GM19239 (cell line): ENCODE measurements around the gene RNF5.
"Not testable (repeated sequence)": the region's sequence is repeated elsewhere in the genome, so short reads cannot be mapped to it uniquely, and the experiment has no call there.

ENCODE experiments used
- DNase-seq: peaks from one replicate; pipeline ENCODE4 v3.0.0; 2011; ENCODE audit warnings: low spot score; ENCODE audit not compliant: insufficient read length
- FAIRE-seq: peaks from 2 replicates; lab custom pipeline; 2011; peaks lifted over from hg19 to GRCh38; lab: Jason Lieb, UNC

RNF5 gene

DNA sequence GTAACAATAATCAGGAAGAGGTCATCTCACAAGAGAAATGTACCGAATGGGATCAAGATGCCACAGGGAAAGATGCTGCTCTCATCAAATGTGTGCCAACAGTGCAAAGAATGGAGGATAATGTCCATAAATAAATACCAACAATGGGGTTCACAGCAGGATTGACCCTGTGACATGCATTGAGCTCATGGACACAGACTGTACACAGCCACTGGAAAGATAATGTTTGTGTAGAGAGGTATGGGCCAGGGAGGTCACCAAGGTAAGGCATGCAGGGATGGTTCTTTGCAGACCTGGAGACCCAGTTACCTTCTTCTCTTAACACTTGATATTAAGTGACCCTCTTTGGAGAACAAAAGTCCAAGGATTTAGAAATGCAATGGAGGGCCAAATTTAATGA, 3.8 kb upstream of the RNF5 start:
- DNase-seq (no peak), FAIRE-seq (no peak)

DNA sequence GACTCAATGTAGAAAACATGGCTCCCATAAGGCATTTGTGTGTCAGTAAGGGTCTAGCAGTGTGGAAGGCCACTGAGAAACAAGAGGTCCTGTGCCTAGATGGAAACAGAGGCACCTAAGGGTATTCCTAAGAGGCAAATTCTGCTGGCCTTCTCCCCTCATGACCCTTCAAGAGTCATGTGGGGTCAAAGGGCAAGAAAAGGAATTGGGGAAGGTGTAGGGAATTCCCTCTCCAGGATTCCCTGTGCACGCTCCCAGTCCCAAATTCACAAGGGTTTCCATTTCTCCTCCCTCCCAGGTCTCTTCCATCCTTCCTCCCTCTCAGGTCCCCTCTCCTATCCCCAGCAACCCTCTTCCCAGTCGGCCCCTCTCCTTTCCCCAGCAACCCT, 2.9 kb upstream of the RNF5 start:
- FAIRE-seq (no peak), DNase-seq (no peak)

DNA sequence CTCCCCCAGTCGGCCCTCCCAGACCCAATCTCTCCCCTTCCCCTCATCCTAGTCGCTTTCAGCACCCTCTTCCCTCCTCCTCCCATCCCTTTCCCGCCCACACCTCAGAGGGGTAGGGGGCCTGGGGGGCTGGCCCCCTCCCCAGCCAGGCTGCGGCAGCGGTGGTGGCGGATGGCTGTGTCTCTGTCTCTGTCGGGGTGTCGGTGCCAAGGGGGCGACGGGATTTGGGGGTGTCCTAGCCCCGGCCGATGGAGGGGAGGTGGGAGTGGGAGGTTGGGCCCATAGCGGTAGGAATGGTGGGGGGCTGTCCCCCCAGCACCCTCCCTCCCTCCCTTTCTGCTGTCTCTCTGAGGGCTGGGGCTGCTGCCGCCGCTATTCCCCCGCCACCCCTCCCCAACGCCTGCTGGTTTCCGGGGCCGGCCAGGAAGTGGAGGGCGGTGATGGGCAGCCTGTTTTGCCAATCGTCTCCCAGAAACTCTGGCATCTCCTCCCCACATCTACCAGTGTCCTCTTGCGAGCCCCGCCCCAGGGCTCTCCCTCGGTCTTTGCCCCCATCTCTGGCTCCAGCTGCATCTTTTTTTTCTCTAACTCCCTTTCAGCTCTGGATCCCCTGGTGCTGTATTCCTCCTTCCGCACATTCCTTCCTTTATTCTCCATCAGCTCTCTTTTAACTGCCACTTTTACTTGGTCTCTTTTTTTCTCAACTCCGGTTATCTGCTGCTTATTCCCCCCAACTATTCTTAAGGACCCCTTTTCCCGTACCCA, 2.3 kb upstream of the RNF5 start, which contains the start of gene AGPAT1:
TSS of gene AGPAT1 (minus strand) at position 374 of the 765 bp plus-strand sequence. CDS start 4,588 bp downstream, outside the sequence.
- DNase-seq (peak; percentile 97), FAIRE-seq (peak; percentile 84)

DNA sequence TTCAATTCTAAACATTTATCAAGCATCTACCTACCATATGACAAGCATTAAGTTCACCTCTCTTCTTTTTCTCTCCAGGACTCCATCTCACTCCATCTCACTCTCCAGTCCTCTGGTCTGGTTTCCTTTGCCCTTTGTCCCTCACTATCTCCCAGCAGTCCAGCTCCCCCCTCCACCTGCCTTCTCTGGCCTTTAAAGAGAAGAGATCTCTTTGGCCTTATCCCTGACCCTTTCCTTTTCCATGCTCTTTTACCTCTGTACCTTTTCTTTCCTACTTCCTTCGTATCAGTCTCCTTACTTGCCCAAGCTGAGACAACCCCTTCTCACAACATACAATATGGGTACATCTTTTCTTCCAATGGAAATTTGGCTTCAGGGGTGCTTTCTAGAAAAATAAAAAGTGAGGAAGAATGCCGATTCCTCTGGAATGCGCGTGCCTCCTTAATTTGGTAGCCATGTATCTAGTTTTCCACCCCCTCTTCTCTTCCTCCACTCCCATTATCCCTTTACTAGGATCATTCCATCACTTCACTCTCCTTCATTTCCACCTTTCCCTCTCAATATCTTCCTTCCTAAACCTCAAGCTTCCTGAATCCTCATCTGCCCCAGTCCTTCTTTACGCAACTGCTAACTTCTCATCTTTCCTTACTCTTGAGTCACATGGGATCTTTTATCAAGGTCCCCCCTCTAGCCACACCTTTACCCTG, 1.6 kb upstream of the RNF5 start:
- no peak for FAIRE-seq
- DNase-seq: no peak

DNA sequence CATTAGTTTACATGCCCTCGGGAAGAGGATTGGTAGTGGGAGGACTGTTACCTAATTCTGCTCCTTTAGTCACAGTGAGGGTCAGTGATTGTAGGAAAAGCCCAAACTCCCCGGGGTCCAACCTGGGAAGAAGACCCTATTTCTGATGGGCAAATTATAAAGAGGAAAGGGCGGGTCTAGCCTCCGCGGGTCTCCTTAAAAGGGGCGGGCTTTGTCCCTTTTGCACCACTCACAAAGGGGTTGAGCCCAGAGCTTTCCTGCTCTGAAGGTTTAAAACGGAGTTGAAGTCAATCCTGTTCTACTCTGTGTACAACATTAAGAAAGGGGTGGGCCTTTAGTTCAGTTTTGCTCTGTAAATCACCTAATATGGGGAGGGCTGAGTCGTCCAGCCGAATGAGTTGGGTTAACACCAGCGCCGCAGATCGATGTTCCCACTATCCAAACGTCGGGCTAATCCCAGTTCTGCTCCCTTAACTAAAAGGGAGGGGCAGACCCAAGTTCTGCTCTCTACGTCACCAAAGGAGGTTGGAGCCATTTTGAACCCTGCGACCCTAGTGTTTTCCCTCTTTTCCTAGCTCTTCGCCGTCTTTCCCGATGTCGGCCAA, 920 bp upstream of the RNF5 start:
- FAIRE-seq (peak; percentile 21), DNase-seq (no peak)

DNA sequence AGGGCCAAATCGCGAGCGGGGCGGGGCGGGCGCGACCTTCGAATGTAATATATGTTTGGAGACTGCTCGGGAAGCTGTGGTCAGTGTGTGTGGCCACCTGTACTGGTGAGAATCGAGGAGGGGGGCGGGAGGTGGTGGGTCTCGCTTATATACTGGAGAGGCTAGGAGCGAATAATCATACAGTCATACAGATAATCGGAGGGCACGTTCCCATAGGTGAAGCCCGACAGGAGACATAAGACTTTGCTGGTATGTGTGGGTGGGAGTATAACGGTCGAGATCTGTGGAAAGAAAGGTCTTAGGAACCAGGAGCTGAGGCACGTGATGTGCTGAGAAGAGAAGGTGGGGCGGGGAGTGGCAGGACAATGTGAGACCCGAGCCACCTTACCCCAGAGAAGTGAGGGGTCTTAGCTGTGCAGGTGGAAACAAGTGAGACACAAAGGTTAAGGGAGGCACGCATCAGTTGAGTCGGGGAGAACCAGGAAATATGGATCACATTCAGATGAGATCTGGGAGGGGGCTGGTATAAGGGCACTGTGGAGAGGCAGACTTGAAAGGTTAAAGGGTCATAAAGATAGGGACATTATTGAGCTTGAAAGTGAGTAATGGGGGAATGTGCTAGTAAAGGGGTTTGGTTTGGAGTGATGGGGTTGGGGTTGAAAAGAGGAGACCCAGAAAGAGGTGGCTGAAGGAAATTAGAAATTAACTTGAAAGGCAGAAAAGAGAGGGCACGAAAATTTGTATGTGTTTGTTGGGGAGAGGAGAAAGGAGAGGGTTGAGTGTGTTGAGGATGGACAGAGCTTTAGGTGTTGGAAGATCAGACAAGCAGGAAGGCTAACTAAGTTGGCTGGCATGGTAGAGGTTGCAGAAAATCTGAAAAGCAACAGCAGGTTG, 589 bp downstream of the RNF5 start:
- FAIRE-seq (peak; percentile 11), DNase-seq (no peak)

DNA sequence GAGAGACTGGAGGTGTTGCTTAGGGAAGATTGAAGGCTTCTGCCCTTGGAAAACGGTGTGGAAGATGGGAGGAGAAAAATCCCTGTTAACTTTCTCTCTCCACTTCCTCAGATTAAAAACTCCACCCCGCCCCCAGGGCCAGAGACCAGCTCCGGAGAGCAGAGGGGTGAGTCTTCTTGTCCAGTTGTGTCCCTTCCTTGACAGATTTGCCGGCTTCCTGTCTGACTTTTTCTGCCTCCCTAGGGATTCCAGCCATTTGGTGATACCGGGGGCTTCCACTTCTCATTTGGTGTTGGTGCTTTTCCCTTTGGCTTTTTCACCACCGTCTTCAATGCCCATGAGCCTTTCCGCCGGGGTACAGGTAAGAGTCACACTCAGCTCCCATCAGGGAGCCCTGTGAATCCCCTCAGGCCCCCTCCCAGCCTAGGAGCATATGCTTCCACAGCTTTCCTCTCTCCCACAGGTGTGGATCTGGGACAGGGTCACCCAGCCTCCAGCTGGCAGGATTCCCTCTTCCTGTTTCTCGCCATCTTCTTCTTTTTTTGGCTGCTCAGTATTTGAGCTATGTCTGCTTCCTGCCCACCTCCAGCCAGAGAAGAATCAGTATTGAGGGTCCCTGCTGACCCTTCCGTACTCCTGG, 1.7 kb downstream of the RNF5 start:
- FAIRE-seq (no peak), DNase-seq (no peak)

DNA sequence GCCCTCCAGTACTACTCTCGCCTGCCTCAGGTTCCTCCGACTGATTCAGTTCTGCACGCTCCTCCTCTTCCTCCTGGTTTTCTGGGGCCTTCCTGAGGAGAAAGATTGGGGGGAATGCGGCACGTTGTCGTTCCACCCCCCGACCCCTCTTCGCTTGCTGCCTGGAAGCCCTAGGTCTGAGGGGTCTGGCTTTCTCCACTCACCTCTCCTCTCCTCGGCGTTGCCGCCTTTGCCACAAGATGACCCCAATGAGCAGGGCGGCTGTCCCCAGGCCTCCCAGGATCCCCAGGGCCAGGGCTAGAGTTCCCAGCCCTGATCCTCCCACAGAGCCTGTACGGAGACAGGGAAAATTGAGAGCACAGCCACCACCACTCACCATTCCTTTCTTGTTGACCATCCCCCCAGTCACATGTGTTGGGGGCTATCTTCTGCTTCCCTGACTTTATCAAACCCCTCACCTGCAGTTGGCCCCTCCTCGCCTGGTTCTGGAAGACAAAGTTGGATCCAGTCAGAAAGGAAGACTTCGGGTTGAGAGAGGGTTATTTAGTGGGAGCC, 3.0 kb downstream of the RNF5 start:
- no peak for FAIRE-seq
- no peak for DNase-seq

DNA sequence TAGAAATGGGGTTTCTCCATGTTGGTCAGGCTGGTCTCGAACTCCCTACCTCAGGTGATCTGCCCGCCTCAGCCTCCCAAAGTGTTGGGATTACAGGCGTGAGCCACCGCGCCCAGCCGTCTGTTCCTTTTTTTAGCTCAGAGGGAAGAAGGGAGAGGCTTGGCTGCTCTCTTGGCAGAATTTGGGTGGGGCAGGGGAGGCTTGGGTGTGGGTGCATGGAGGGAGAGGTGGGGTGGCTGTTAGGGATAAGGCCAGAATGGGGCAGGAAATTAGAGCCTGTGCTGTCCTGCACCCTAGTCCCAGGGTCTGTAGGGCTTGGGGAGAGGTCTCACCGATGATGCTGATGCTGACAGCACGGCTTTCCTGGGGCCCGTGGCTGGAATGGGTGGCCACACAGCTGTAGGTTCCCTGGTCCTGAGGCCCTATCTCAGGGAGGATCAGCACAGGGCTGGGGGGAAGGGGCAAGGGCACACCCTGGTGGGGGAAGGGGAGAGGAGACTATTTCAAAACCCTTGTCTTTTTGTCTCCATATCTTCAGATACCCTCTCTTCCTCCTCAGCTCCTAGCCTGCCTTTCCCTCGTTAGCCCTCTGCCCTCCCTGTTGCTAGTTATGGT, 3.8 kb downstream of the RNF5 start:
- DNase-seq (no peak), FAIRE-seq (no peak)

DNA sequence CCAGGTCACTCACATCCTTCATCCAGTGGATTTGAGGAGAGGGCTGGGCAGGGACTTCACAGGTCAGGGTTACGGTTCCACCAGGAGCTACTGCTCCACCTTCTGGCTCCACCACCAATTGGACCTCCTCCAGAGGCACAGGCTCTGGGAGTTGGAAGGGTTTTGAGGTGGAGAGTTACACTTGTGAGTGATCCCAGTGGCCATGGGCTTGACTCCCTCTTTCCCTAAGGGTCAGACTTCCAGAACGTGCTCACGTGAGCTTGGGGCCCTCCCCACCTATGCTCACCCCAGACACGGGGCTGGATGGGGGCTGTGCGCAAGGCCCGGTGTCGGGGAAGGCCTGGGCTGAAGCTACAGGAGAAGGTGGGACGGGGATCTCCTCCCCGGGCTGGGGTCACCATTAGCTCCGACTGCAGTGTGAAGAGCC, 4.4 kb downstream of the RNF5 start:
- FAIRE-seq (no peak), DNase-seq (no peak)

DNA sequence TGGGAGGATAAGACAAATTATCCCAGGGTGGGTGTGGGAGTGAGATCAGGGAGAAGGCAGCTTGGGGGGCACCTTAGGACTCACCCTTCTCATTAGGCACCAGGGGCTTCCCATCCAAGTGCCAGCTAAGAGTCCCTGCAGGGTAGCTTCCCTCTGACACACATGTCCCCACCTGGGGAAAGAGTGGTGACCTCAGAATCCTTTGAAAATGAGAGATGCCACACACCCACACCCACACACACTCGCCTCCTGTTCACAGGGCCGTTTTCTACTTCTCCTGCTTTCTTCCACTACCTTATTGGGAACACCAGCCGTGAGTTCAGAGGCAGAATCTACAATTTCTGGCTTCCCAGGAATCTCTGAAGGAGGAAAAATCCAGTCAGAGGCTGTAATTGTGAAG, 4.8 kb downstream of the RNF5 start:
- FAIRE-seq (no peak), DNase-seq (no peak)

DNA sequence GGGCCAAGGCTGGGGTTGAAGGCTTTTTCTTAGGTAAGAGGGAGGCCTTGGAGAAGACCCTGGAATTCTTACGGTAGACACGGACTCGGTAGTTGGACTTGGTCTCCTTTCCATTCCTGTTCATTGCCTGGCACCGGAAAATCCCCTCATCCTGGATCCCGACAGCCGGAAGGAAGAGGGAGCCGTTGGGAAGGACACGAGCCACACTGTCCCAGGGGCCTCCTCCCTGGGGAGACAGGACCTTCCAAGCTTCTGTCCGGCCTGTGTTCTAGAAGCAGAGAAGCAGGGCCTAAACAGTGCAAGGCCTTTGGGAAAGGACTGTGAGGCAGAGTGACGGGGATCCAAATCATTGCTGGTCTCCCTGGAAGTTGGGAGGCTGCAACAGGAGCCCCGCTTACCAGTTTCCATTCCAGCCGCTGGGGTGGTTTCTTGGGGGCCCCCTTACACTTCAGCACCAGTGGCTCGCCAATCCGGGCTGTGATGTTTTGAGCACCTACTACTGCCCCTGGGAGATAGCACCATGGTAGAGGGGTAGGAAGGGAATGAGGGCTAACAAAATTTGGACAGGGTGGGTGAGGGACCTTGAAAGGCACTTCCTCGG, 5.4 kb downstream of the RNF5 start:
- FAIRE-seq (no peak), DNase-seq (no peak)

DNA sequence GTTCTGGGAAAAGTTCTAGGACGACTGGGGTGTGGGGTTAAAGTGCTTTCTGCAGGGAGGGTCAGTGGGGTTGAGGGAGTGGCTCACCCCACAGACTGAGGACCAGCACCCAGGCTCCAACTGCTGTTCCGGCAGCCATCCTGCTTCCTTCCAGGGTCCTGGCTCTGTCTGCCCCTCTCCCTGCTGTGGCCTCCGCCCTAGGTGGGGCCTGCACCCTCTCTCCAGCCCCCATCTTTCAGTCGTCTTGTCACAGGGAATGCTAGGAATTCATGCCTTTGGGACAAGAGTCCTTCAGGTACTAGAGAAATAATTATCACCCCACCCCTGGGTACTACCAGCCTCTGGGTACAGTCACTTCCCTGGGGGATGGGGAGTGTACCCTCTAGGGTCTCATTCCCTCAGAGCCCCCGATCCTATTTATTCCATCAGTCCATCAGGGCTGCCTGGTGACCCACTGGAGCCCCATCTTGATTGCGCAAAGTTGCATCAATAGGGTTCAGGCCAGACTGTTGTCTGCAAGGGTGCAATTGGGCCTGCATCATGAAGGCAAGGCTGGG, 6.0 kb downstream of the RNF5 start, which contains the start of gene AGER:
TSS of gene AGER (minus strand) at position 170 of the 557 bp plus-strand sequence. CDS start at position 139, 31 bp downstream.
- no peak for DNase-seq
- FAIRE-seq: no peak

DNA sequence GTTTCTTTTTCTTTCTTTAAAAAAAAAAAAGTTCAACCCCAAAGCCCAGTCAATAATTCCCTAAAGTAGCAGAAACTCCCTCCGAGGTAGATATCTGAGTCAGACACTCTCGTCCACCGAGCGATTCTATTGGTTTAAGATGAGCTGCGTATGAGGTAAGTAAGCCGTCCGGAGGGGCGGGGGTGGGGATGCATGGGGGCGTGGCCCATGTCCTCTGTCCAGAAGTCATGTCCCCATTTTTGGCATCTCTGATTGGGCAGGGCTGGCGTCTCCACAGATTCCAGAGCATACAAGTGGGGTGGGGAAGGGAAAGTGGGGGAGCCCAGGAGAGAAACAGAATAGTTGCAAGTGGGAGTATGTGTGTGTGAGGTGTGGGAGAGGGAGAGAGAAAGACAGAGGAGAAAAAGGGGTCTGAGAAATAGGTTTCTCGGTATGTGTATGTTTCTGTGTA, 7.5 kb downstream of the RNF5 start:
- not testable (repeated sequence) for DNase-seq, FAIRE-seq

DNA sequence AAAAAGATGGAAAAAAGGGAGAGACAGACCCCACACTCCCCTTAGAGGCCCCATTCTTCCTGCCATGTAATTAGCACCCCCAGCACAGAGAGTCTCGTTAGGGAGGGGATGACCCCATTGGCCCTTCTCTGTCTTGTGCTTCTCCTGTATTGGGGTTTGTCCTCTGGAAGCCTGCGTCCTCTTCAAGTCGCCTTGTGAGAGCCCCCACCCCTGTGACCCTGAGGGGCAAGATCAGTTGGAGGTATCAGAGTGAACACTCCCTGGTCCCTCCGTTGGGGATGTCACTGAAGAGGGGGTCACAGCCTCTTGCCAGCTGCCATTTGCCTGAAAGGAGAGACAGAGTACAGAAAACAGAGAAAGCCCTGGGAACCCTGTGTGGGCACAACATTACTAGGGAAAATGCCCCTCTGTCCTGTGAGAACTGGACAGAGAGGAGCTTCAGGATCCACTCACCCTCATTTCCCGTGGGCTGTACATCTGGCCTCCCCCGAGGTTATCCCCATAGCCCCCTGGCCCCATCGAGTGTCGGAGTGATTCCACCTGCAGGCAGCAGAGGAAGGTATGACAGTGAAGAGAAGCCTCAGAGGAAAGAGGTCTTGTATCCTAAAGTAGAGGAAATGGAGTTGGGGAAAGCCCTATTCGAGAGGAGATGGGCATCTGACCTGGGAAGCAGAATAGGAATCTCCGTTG, 8.1 kb downstream of the RNF5 start:
- DNase-seq, FAIRE-seq: not testable (repeated sequence)

DNA sequence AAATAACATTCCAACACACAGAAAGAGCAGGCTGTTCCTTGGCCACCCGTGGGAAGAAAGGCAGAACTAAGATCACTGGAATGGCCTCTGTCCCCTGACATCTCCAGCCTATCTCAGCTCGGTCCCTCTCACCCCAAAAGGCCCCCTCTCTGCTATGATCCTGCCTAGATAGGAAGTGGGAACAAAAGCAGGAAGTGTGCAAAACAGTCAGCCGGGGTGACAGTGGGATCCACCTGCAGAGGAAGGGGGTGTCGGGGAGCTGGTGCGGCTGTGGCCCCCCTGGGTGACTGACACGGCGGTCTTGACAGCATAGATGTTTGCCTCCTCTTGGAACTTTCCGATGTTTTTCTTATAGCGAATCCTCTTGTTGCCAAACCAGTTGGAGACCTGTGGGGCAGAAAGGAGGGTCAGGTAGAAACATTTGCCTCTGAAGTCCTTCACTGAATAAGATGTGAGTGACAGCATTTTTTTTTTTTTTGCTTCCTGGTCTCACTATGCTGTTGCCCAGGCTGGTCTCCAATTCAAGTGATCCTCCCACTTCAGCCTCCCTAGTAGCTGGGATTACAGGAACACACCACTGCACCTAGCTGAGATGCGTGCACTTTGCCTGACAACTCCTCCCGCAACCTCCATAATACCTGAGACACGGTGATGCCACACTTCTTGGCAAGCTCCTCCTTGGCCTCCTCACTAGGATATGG, 9.0 kb downstream of the RNF5 start:
- FAIRE-seq (no peak), DNase-seq (no peak)
